Common myeloid progenitor, CD34-positive (primary cell): Measurements from ENCODE around the gene C2orf81.

Experiments used
- CTCF ChIA-PET: fragments of 350-600 bp; sonication (Branson Sonifier 250); formaldehyde crosslinking; loops from one replicate; lab custom pipeline; 2021; ENCODE audit warnings: antibody characterized with exemption; lab: Charles Lee
- POLR2A ChIA-PET: fragments of 350-600 bp; sonication (Branson Sonifier 250); formaldehyde crosslinking; loops from one replicate; lab custom pipeline; 2021; ENCODE audit warnings: antibody characterized with exemption; lab: Charles Lee
- DNase-seq, 3 donors: peaks; one replicate each; pipeline versions ENCODE4 v3.0.0 to v3.0.0-alpha.2; 2013
- H3K27ac ChIP-seq, 2 experiments: 1 replicate in 1 of 2; 2 replicates in 1 of 2; pipeline ENCODE4 v1.7.0; 2013; ENCODE audit warnings: inconsistent platforms in 2 of 2, low read length in 2 of 2, mild to moderate bottlenecking in 2 of 2, low read depth in 1 of 2, moderate library complexity in 1 of 2; ENCODE audit not compliant: severe bottlenecking in 2 of 2, insufficient read depth in 1 of 2, poor library complexity in 1 of 2
- H3K27me3 ChIP-seq, 5 experiments: replicated peaks in 2 of 5; 1 replicate in 3 of 5; 2 replicates in 2 of 5; pipeline versions ENCODE4 v1.6.1 to v1.7.0; 2013; ENCODE audit warnings: low read length in 4 of 5, mild to moderate bottlenecking in 2 of 5, moderate library complexity in 2 of 5, inconsistent platforms in 1 of 5; ENCODE audit not compliant: insufficient read depth in 5 of 5, control insufficient read depth in 4 of 5
- H3K36me3 ChIP-seq, 4 experiments: 1 replicate in 2 of 4; 2 replicates in 2 of 4; pipeline versions ENCODE4 v1.6.1 to v1.7.0; 2013; ENCODE audit warnings: low read length in 3 of 4, control low read depth in 1 of 4, mild to moderate bottlenecking in 1 of 4; ENCODE audit not compliant: control insufficient read depth in 4 of 4, insufficient read depth in 4 of 4
- H3K4me1 ChIP-seq, 4 experiments: 1 replicate in 3 of 4; 2 replicates in 1 of 4; pipeline versions ENCODE4 v1.6.1 to v1.7.1; 2013; ENCODE audit warnings: low read length in 3 of 4, mild to moderate bottlenecking in 3 of 4, control low read depth in 1 of 4, inconsistent platforms in 1 of 4, moderate library complexity in 1 of 4; ENCODE audit not compliant: control insufficient read depth in 4 of 4, insufficient read depth in 4 of 4; ENCODE audit errors: control extremely low read depth in 1 of 4
- H3K4me3 ChIP-seq, 7 experiments: 1 replicate in 4 of 7; 2 replicates in 3 of 7; pipeline versions ENCODE4 v1.5.1 to v1.7.0; 2013; ENCODE audit warnings: mild to moderate bottlenecking in 7 of 7, low read length in 6 of 7, moderate library complexity in 6 of 7, inconsistent platforms in 2 of 7, low read depth in 2 of 7, control low read depth in 1 of 7; ENCODE audit not compliant: insufficient read depth in 4 of 7, control insufficient read depth in 1 of 7; ENCODE audit errors: extremely low read depth in 1 of 7
- H3K9me3 ChIP-seq, 5 experiments: 1 replicate in 4 of 5; 2 replicates in 1 of 5; pipeline versions ENCODE4 v1.6.1 to v1.7.1; 2013; ENCODE audit warnings: low read length in 4 of 5, mild to moderate bottlenecking in 2 of 5, inconsistent platforms in 1 of 5, low read depth in 1 of 5, moderate library complexity in 1 of 5; ENCODE audit not compliant: control insufficient read depth in 4 of 5, insufficient read depth in 2 of 5; ENCODE audit errors: control extremely low read depth in 1 of 5
- WGBS: methylation state at CpG from one replicate; pipeline ENCODE4 v1.1.5; 2013; ENCODE audit not compliant: insufficient coverage; 5-methylcytosine and 5-hydroxymethylcytosine counted together

Gene C2orf81

GRCh38 chr2:74373985-74374384 lies 47.4 kb downstream of the C2orf81 start:
- 98% methylated on average over 8 of the region's 8 CpGs for WGBS
- peaks cover 0 to 62% (median 42%) of the 10 kb centered on the region in 4 experiments for H3K36me3 ChIP-seq
- H3K27me3 ChIP-seq = no peaks in the 10 kb centered on the region
- CTCF ChIA-PET = no interaction called here
- DNase-seq = no peak
- H3K27ac ChIP-seq = no peak overlapping the region
- no peak overlapping the region for H3K4me3 ChIP-seq
- peaks cover 0 to 12% (median 3%) of the 10 kb centered on the region in 4 experiments for H3K4me1 ChIP-seq
- POLR2A ChIA-PET = interaction anchor here (1.0 kb wide), 1 partner anchor 24 kb away, joined by 3 read pairs; no protein-coding TSS in a partner anchor
- H3K9me3 ChIP-seq = no peaks in the 10 kb centered on the region

GRCh38 chr2:74373221-74373676 lies 48.2 kb downstream of the C2orf81 start:
- H3K4me1 ChIP-seq = peaks cover 0 to 12% (median 3%) of the 10 kb centered on the region in 4 experiments
- H3K36me3 ChIP-seq = peaks cover 3 to 69% (median 48%) of the 10 kb centered on the region in 4 experiments
- WGBS = 100% methylated on average over 4 of the region's 5 CpGs
- H3K27me3 ChIP-seq = no peaks in the 10 kb centered on the region
- ChIA-PET CTCF (no interaction called here), POLR2A (interaction anchor here (1.0 kb wide), 1 partner anchor 23 kb away, joined by 3 read pairs; no protein-coding TSS in a partner anchor)
- no peak overlapping the region for H3K4me3 ChIP-seq
- H3K27ac ChIP-seq = no peak overlapping the region
- DNase-seq = no peak
- no peaks in the 10 kb centered on the region for H3K9me3 ChIP-seq

GRCh38 chr2:74372674-74373073 lies 48.7 kb downstream of the C2orf81 start:
- H3K27ac ChIP-seq = no peak overlapping the region
- no peaks in the 10 kb centered on the region for H3K27me3 ChIP-seq
- POLR2A ChIA-PET = no interaction called here
- CTCF ChIA-PET = no interaction called here
- no peak for DNase-seq
- 100% methylated on average over 4 of the region's 6 CpGs for WGBS
- peaks cover 0 to 12% (median 3%) of the 10 kb centered on the region in 4 experiments for H3K4me1 ChIP-seq
- H3K36me3 ChIP-seq = peaks cover 7 to 71% (median 52%) of the 10 kb centered on the region in 4 experiments
- no peaks in the 10 kb centered on the region for H3K9me3 ChIP-seq
- H3K4me3 ChIP-seq = no peak overlapping the region

- WGBS = 100% methylated on average over 3 of the region's 9 CpGs
Observed at GRCh38 chr2:74371421-74371820, 50.0 kb downstream of the C2orf81 start.

GRCh38 chr2:74369976-74370375 lies 51.4 kb downstream of the C2orf81 start:
- CTCF ChIA-PET = interaction anchor here (1.1 to 1.6 kb wide), 4 partner anchors 10 to 121 kb away, joined by 3 to 4 read pairs (median 3); partner anchors contain the start of gene DCTN1
- H3K36me3 ChIP-seq = peaks cover 7 to 75% (median 61%) of the 10 kb centered on the region in 4 experiments
- no peak for DNase-seq

More at GRCh38 chr2:74371421-74371820, 50.0 kb downstream of the C2orf81 start:
- H3K4me1 ChIP-seq = peaks cover 0 to 11% (median 3%) of the 10 kb centered on the region in 4 experiments
- peaks cover 7 to 72% (median 56%) of the 10 kb centered on the region in 4 experiments for H3K36me3 ChIP-seq
- H3K27ac ChIP-seq = no peak overlapping the region
- ChIA-PET POLR2A (no interaction called here), CTCF (interaction anchor here (1.2 to 1.6 kb wide), 3 partner anchors 9 to 75 kb away, joined by 3 to 4 read pairs (median 3); partner anchors contain the start of gene DCTN1)
- no peak for DNase-seq
- H3K9me3 ChIP-seq = no peaks in the 10 kb centered on the region
- no peak overlapping the region for H3K4me3 ChIP-seq
- no peaks in the 10 kb centered on the region for H3K27me3 ChIP-seq

GRCh38 chr2:74368499-74368898 lies 52.9 kb downstream of the C2orf81 start:
- DNase-seq = no peak
- Histone ChIP-seq H3K4me1 (no peaks in the 10 kb centered on the region), H3K9me3 (no peaks in the 10 kb centered on the region), H3K36me3 (peaks cover 12 to 86% (median 71%) of the 10 kb centered on the region in 4 experiments), H3K27ac (no peak overlapping the region), H3K4me3 (no peak overlapping the region), H3K27me3 (no peaks in the 10 kb centered on the region)
- POLR2A ChIA-PET = no interaction called here
- CTCF ChIA-PET = interaction anchor here (1.9 to 2.2 kb wide), 2 partner anchors 13 to 23 kb away, joined by 4 to 7 read pairs; no protein-coding TSS in a partner anchor
- WGBS = 90% methylated on average over 4 of the region's 5 CpGs

More at GRCh38 chr2:74369976-74370375, 51.4 kb downstream of the C2orf81 start:
- no peaks in the 10 kb centered on the region for H3K27me3 ChIP-seq
- POLR2A ChIA-PET = no interaction called here
- 100% methylated on average over 4 of the region's 7 CpGs for WGBS
- no peaks in the 10 kb centered on the region for H3K9me3 ChIP-seq
- H3K4me1 ChIP-seq = no peaks in the 10 kb centered on the region
- no peak overlapping the region for H3K4me3 ChIP-seq
- H3K27ac ChIP-seq = no peak overlapping the region

- Histone ChIP-seq H3K27me3 (no peaks in the 10 kb centered on the region), H3K36me3 (peaks cover 18 to 94% (median 76%) of the 10 kb centered on the region in 4 experiments), H3K9me3 (no peaks in the 10 kb centered on the region), H3K4me3 (no peak overlapping the region), H3K27ac (no peak overlapping the region), H3K4me1 (no peaks in the 10 kb centered on the region)
- ChIA-PET POLR2A (no interaction called here), CTCF (interaction anchor here (1.9 to 2.2 kb wide), 2 partner anchors 14 to 23 kb away, joined by 4 to 7 read pairs; no protein-coding TSS in a partner anchor)
- DNase-seq = no peak
- 100% methylated on average over 6 of the region's 7 CpGs for WGBS
Observed at GRCh38 chr2:74367789-74368188, 53.6 kb downstream of the C2orf81 start.
